ENCODE data around the gene FAM81A.

DNA sequence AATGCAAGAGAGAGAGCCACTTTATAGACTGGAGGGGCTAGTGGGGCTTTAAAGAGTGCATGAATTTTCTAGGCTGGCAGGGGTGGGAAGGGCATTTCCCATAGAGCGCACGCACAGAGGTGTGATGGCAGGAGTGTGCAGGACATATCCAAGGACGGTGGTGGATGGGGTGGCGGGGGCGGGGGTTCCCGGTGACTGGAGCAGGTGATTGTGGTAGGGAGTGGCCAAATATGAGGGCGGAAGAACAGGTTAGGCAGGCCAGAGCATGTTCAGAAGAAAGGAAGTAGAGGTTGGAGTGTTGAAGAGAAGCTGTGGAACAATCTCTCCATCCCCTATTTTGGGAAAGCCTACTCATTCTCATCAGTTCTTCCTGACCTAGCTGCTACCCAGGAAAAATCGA is 18.1 kb downstream of the FAM81A start:
- TF ChIP-seq EP300 (IDR thresholded peaks at IDR 0.05) (no peak), POLR2A (IDR thresholded peaks at IDR 0.05) (no peak)
- TF ChIP-seq, protein P1, sequence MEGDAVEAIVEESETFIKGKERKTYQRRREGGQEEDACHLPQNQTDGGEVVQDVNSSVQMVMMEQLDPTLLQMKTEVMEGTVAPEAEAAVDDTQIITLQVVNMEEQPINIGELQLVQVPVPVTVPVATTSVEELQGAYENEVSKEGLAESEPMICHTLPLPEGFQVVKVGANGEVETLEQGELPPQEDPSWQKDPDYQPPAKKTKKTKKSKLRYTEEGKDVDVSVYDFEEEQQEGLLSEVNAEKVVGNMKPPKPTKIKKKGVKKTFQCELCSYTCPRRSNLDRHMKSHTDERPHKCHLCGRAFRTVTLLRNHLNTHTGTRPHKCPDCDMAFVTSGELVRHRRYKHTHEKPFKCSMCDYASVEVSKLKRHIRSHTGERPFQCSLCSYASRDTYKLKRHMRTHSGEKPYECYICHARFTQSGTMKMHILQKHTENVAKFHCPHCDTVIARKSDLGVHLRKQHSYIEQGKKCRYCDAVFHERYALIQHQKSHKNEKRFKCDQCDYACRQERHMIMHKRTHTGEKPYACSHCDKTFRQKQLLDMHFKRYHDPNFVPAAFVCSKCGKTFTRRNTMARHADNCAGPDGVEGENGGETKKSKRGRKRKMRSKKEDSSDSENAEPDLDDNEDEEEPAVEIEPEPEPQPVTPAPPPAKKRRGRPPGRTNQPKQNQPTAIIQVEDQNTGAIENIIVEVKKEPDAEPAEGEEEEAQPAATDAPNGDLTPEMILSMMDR (IDR thresholded peaks at IDR 0.05): no peak

Measured in gastroesophageal sphincter (tissue), 3 donors.